Measurements from ENCODE around the gene AMZ1. TPM values are rescaled to one million over a fixed set of nuclear protein-coding genes. Genes with fewer than 3 reads are reported as not detected.
"Not testable (repeated sequence)": the region's sequence is repeated elsewhere in the genome, so short reads cannot be mapped to it uniquely, and the experiment has no call there.

Gene AMZ1
- total RNA-seq, 4 donors from 2014 or later, result under 0.01 to 1.2 (median 0.53) TPM

GRCh38 chr7:2688409-2689342 lies 674 bp downstream of the AMZ1 start:
- Histone ChIP-seq H3K4me1 (peaks cover 11 to 22% (median 20%) of the 10 kb centered on the region in 4 donors), H3K27me3 (peaks cover 0 to 66% (median 25%) of the 10 kb centered on the region in 4 donors), H3K27ac (replicated peaks in 1 of 4) (no peak overlapping the region), H3K36me3 (no peaks in the 10 kb centered on the region), H3K9me3 (no peaks in the 10 kb centered on the region), H3K4me3 (peak overlapping the region; percentile 39 to 52 (median 42))
- no peak for TF ChIP-seq CTCF (IDR thresholded peaks at IDR 0.05)
- intact Hi-C loops (cut with DNase I), result loop anchor here (10.0 kb wide), 1 partner anchor 234 kb away; no protein-coding TSS in a partner anchor
- DNase-seq (ENCODE audit: extremely low spot score), result no peak
- WGBS, result 16% methylated on average over 27 of the region's 62 CpGs

- Histone ChIP-seq H3K9me3 (no peaks in the 10 kb centered on the region), H3K4me1 (peaks cover 11 to 22% (median 20%) of the 10 kb centered on the region in 4 donors), H3K36me3 (no peaks in the 10 kb centered on the region), H3K27me3 (peaks cover 0 to 59% (median 25%) of the 10 kb centered on the region in 4 donors), H3K27ac (replicated peaks in 1 of 4) (no peak overlapping the region), H3K4me3 (no peak overlapping the region)
- intact Hi-C loops (cut with DNase I), result loop anchor here (10.0 kb wide), 1 partner anchor 235 kb away; no protein-coding TSS in a partner anchor
- TF ChIP-seq POLR2AphosphoS5 (IDR thresholded peaks at IDR 0.05), result no peak
- TF ChIP-seq EP300 (IDR thresholded peaks at IDR 0.05), result no peak
- no peak for TF ChIP-seq CTCF (IDR thresholded peaks at IDR 0.05)
- no peak for TF ChIP-seq POLR2A (IDR thresholded peaks at IDR 0.05; ENCODE audit: low read depth)
- 71% methylated on average over 10 of the region's 16 CpGs for WGBS
- DNase-seq (ENCODE audit: extremely low spot score), result no peak
These were observed 1.4 kb downstream of the AMZ1 start for GRCh38 chr7:2689343-2689847.

- Histone ChIP-seq H3K9me3 (no peaks in the 10 kb centered on the region), H3K4me1 (peaks cover 11 to 22% (median 20%) of the 10 kb centered on the region in 4 donors), H3K27me3 (peaks cover 0 to 52% (median 25%) of the 10 kb centered on the region in 4 donors), H3K27ac (replicated peaks in 1 of 4) (no peak overlapping the region), H3K36me3 (no peaks in the 10 kb centered on the region), H3K4me3 (no peak overlapping the region)
- intact Hi-C loops (cut with DNase I), result loop anchor here (10.0 kb wide), 1 partner anchor 235 kb away; no protein-coding TSS in a partner anchor
- 73% methylated on average over 20 of the region's 23 CpGs for WGBS
- DNase-seq (ENCODE audit: extremely low spot score), result no peak
- TF ChIP-seq EP300 (IDR thresholded peaks at IDR 0.05) (no peak), POLR2AphosphoS5 (IDR thresholded peaks at IDR 0.05) (no peak), POLR2A (IDR thresholded peaks at IDR 0.05; ENCODE audit: low read depth) (no peak)
These were observed 2.1 kb downstream of the AMZ1 start for GRCh38 chr7:2689951-2690705.

- Histone ChIP-seq H3K9me3 (no peaks in the 10 kb centered on the region), H3K36me3 (no peaks in the 10 kb centered on the region), H3K4me1 (peaks cover 11 to 22% (median 20%) of the 10 kb centered on the region in 4 donors), H3K27me3 (peaks cover 0 to 42% (median 24%) of the 10 kb centered on the region in 4 donors), H3K4me3 (no peak overlapping the region), H3K27ac (replicated peaks in 1 of 4) (no peak overlapping the region)
- WGBS, result 84% methylated on average over 18 of the region's 18 CpGs
- no peak for DNase-seq (ENCODE audit: extremely low spot score)
- TF ChIP-seq POLR2A (IDR thresholded peaks at IDR 0.05; ENCODE audit: low read depth), result no peak
- TF ChIP-seq EP300 (IDR thresholded peaks at IDR 0.05), result no peak
- TF ChIP-seq POLR2AphosphoS5 (IDR thresholded peaks at IDR 0.05), result no peak
- TF ChIP-seq CTCF (IDR thresholded peaks at IDR 0.05), result no peak
- intact Hi-C loops (cut with DNase I), result no loop called here
These were observed 3.2 kb downstream of the AMZ1 start for GRCh38 chr7:2691011-2691707.

- H3K27ac ChIP-seq (replicated peaks in 1 of 4); H3K36me3 ChIP-seq; H3K9me3 ChIP-seq; intact Hi-C loops (cut with DNase I); H3K4me3 ChIP-seq; DNase-seq (ENCODE audit: extremely low spot score): not testable (repeated sequence)
- 94% methylated on average over 23 of the region's 23 CpGs for WGBS
- Histone ChIP-seq H3K4me1 (peaks cover 11 to 22% (median 20%) of the 10 kb centered on the region in 4 donors), H3K27me3 (peaks cover 0 to 33% (median 20%) of the 10 kb centered on the region in 4 donors)
These were observed 4.0 kb downstream of the AMZ1 start for GRCh38 chr7:2691932-2692439.
